Vagina (tissue), 2 donors: ENCODE measurements around the gene QSOX1. TPM values are rescaled to one million over a fixed set of nuclear protein-coding genes. Genes with fewer than 3 reads are reported as not detected.

Experiments used
- DNase-seq, 2 donors: peaks; one replicate each; pipeline ENCODE4 v3.0.0-alpha.2; 2017; ENCODE audit errors: extremely low spot score in 2 of 2
- H3K27ac ChIP-seq: fragments of 200-600 bp; sonication (generic); one replicate; pipeline ENCODE4 v1.5.1; 2019
- H3K27me3 ChIP-seq: fragments of 200-600 bp; sonication (generic); one replicate; pipeline ENCODE4 v1.5.1; 2019
- H3K36me3 ChIP-seq, 2 donors: fragments of 200-600 bp; sonication (generic); one replicate each; pipeline ENCODE4 v1.5.1; 2017 to 2019
- H3K4me1 ChIP-seq: fragments of 200-600 bp; sonication (generic); one replicate; pipeline ENCODE4 v1.5.1; 2019
- H3K4me3 ChIP-seq, 2 donors: fragments of 200-600 bp; sonication (generic); 1 replicate in 1 of 2; 2 replicates in 1 of 2; pipeline ENCODE4 v1.5.1; 2016 to 2019
- H3K9me3 ChIP-seq: fragments of 200-600 bp; sonication (generic); one replicate; pipeline ENCODE4 v1.5.1; 2019
- POLR2A ChIP-seq, 2 donors: fragments of 450-650 bp; IDR thresholded peaks; one replicate each; pipeline ENCODE4 v1.6.1; 2017; ENCODE audit warnings: antibody characterized with exemption in 2 of 2, mild to moderate bottlenecking in 2 of 2, moderate library complexity in 2 of 2
- POLR2AphosphoS5 ChIP-seq, 2 donors: sonication (generic); formaldehyde crosslinking; IDR thresholded peaks; one replicate each; pipeline ENCODE4 v1.9.0; 2017; ENCODE audit warnings: antibody characterized with exemption in 2 of 2, mild to moderate bottlenecking in 2 of 2, low read depth in 1 of 2; ENCODE audit not compliant: insufficient read depth in 1 of 2
- intact Hi-C: fragments of 100-400 bp; cut with DNase I; formaldehyde crosslinking; loops from one replicate; pipeline ENCODE4 v1.15.1; 2023
- total RNA-seq: library from RNA; depleted of rRNA; stranded (reverse); fragments of >200 nt; gene quantifications from one replicate; pipeline ENCODE4 v1.2.3, GENCODE V29; 2016
- TF ChIP-seq, protein P1 (sequence below), 3 experiments: fragments of 450-650 bp in 2 of 3; fragments of 200-600 bp in 1 of 3; sonication (generic) in 1 of 3; IDR thresholded peaks; one replicate each; pipeline ENCODE4 v1.5.1; 2017 to 2019; ENCODE audit warnings: antibody characterized with exemption in 3 of 3, mild to moderate bottlenecking in 2 of 3, moderate library complexity in 2 of 3

QSOX1 gene
- total RNA-seq, 1 donor from 2014 or later: 103 TPM

- Histone ChIP-seq H3K27me3 (no peaks in the 10 kb centered on the region), H3K4me3 (no peak overlapping the region), H3K36me3 (no peaks in the 10 kb centered on the region), H3K4me1 (peaks cover 42% of the 10 kb centered on the region), H3K9me3 (no peaks in the 10 kb centered on the region), H3K27ac (no peak overlapping the region)
- DNase-seq: peak; percentile 70 to 95
- intact Hi-C loops: loop anchor here (10.0 kb wide), 1 partner anchor 274 kb away; the partner anchor contains the start of gene TOR1AIP1
- TF ChIP-seq, protein P1, sequence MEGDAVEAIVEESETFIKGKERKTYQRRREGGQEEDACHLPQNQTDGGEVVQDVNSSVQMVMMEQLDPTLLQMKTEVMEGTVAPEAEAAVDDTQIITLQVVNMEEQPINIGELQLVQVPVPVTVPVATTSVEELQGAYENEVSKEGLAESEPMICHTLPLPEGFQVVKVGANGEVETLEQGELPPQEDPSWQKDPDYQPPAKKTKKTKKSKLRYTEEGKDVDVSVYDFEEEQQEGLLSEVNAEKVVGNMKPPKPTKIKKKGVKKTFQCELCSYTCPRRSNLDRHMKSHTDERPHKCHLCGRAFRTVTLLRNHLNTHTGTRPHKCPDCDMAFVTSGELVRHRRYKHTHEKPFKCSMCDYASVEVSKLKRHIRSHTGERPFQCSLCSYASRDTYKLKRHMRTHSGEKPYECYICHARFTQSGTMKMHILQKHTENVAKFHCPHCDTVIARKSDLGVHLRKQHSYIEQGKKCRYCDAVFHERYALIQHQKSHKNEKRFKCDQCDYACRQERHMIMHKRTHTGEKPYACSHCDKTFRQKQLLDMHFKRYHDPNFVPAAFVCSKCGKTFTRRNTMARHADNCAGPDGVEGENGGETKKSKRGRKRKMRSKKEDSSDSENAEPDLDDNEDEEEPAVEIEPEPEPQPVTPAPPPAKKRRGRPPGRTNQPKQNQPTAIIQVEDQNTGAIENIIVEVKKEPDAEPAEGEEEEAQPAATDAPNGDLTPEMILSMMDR (IDR thresholded peaks at IDR 0.05): no peak
- no peak for TF ChIP-seq POLR2A (IDR thresholded peaks at IDR 0.05)
- TF ChIP-seq POLR2AphosphoS5 (IDR thresholded peaks at IDR 0.05; ENCODE audit: insufficient read depth in 1 of 2, low read depth in 1 of 2): no peak
Observed at GRCh38 chr1:180158149-180159147, 3.8 kb downstream of the QSOX1 start.

DNA sequence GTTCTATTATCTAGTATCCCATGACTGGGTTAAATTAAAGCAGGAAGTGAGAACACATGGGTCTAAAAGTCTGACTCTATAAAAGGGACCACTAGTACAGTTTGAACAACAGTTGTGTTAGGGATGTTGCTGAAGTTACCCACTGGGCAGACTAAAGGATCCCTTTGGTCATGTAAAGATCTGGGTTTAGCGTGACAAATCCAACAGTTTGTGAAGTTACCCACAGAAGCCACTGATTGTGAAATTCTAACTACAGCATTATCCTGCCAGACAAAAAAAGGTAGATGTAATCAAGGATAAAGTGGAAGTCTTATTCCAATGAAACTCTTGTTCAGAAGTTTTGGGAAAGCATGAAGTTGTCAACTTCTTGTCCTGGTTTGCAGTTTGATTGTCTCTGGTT is 5.7 kb downstream of the QSOX1 start:
- H3K27me3 ChIP-seq: no peaks in the 10 kb centered on the region
- no peaks in the 10 kb centered on the region for H3K36me3 ChIP-seq
- TF ChIP-seq POLR2AphosphoS5 (IDR thresholded peaks at IDR 0.05; ENCODE audit: insufficient read depth in 1 of 2, low read depth in 1 of 2) (no peak), POLR2A (IDR thresholded peaks at IDR 0.05) (no peak)
- TF ChIP-seq, protein P1 (IDR thresholded peaks at IDR 0.05): no peak
- no peak overlapping the region for H3K4me3 ChIP-seq
- H3K4me1 ChIP-seq: peaks cover 31% of the 10 kb centered on the region
- no peaks in the 10 kb centered on the region for H3K9me3 ChIP-seq
- DNase-seq: no peak
- intact Hi-C loops: no loop called here
- no peak overlapping the region for H3K27ac ChIP-seq

DNA sequence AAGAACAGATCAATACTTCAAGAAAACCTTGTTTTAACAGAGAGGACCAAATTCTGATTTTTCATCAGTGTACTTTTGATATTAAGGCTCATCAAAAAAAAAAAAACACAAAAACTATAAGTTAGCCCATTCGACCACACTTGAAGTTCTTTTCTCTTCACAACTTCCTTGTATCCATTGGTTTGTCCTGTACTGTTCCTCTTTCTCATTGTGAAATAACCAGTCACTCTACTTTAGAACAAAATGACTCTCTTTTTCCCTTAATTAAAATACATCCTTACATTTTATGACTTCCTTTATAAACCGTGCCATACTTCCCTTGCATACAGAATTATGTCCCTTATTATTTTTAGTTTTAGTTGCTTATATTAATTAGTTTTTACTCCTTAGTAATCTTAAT is 8.4 kb downstream of the QSOX1 start:
- Histone ChIP-seq H3K27me3 (no peaks in the 10 kb centered on the region), H3K27ac (no peak overlapping the region), H3K4me3 (no peak overlapping the region), H3K9me3 (no peaks in the 10 kb centered on the region), H3K4me1 (peaks cover 33% of the 10 kb centered on the region), H3K36me3 (peaks cover 0 to 9% of the 10 kb centered on the region in 2 donors)
- TF ChIP-seq POLR2A (IDR thresholded peaks at IDR 0.05) (no peak), POLR2AphosphoS5 (IDR thresholded peaks at IDR 0.05; ENCODE audit: insufficient read depth in 1 of 2, low read depth in 1 of 2) (no peak)
- TF ChIP-seq, protein P1 (IDR thresholded peaks at IDR 0.05): no peak
- intact Hi-C loops: no loop called here
- no peak for DNase-seq

DNA sequence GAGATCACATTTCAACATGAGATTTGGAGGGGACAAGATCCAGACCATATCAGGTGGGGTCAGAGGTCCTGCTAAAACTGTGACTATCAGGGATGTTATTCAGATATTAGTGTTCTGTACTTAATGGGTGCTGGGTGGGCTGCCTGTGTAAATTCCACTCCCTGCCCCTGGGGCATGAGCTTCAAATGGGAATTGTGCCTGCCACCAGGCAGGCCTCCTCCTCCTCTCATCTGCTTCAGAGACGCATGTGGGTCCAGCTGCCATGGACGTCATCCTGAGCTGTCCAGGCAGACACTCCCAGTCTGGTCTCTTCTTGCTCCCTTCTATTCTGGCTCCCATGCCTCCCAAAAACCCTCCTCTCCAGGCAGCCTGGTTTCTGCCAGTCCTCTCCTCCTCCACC is 10.4 kb downstream of the QSOX1 start:
- Histone ChIP-seq H3K27me3 (no peaks in the 10 kb centered on the region), H3K9me3 (no peaks in the 10 kb centered on the region), H3K27ac (no peak overlapping the region), H3K4me1 (peaks cover 46% of the 10 kb centered on the region), H3K4me3 (no peak overlapping the region), H3K36me3 (peaks cover 0 to 12% of the 10 kb centered on the region in 2 donors)
- TF ChIP-seq, protein P1 (IDR thresholded peaks at IDR 0.05): no peak
- TF ChIP-seq POLR2A (IDR thresholded peaks at IDR 0.05): no peak
- DNase-seq: no peak
- intact Hi-C loops: no loop called here
